Stimulated activated CD4-positive, alpha-beta T cell treated with anti-CD3 and anti-CD28 coated beads, Interleukin-2, amount 100 ng/mL, for 24 hours (primary cell): ENCODE data around the gene ZHX3.

Experiments
- DNase-seq, 2 donors: peaks; one replicate each; pipeline ENCODE4 v3.0.0-alpha.2; 2020

ZHX3 gene

DNA sequence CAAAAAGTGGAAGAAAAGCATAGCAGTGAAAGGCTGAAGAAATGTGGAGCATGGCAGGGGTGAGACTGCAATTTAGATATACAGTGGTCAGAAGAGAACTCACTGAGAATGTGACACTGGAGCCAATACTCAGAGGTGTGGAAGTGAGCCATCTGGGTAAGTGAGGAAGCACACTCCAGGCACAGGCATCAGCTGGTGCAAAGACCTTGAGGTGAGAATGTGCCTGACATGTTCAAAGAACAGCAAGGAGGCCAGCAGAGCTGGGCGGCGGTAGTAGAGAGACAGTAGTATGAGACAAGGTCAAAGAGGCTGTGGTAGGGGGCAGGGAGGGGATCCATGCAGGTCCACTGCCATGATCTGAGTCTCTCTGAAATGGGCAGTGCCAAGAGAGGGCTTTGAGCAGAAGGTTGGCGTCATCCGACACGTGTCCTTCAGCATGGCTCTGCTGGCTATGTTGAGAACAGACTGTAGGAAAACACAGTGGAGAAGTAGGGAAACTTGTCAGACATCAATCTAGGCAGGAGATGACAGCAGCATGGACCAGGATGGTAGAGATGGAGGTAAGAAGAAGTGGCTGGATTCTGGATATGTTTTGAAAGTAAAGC is 95.8 kb downstream of the ZHX3 start:
- DNase-seq = no peak

DNA sequence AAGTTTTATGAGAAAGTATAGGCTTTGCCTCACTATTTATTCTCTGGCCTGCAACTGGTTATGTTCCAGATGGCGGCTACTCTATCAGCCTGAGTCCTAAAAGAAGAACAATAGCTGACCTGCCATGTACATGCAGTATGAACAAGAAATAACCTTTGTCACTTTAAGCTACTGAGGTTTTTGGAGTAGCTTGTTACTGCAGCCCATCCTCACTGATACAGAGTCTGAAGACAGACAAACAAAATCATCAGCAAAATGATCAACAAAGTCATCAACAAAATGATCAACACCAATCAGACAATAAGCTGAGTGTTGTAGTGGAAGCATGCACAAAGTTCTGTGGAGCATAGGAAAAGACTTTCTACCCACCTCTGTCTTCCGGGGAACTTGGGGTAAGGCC is 97.7 kb downstream of the ZHX3 start:
- no peak for DNase-seq

- DNase-seq = no peak
These were observed 99.1 kb downstream of the ZHX3 start for GRCh38 chr20:41218466-41218865.

GRCh38 chr20:41217422-41217821 is 100.1 kb downstream of the ZHX3 start:
- DNase-seq = no peak

DNA sequence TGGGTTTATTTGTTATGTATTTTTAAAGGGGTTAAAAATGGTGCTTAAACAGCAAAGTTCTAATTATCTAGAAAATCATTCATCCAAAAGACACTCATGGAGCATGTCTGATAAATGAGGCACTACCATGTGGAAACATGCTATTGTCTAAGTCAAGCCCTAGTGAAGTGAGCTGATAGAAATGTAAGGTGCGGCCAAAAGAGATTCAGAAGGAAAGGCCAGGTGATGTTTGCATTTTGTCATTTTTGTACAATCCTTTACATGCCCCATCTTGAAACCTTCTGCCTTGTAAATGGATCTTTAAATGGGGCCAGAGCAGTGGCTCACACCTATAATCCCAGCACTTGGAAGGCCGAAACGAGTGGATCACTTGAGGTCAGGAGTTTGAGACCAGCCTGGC is 102.9 kb downstream of the ZHX3 start:
- no peak for DNase-seq

DNA sequence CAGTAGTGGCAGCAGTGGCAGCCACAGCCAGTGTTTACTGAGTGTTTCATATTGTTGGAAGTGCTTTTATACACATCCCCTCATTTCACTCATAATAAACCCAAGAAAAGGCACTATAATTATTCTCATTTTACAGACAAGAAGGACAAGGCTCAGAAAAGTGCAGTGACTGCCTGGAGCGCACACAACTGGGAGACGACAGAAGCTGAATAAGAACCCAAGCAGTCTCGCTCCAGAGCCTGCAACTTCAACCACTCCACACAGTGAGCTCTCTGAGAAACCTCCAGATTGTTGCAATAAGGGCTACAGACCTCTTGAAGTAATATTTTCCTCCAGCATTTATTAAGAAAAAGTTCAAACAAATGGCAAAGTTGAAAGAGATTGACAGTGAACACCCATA is 103.3 kb downstream of the ZHX3 start:
- DNase-seq = no peak

GRCh38 chr20:41213150-41213820 is 104.2 kb downstream of the ZHX3 start:
- DNase-seq = no peak

DNA sequence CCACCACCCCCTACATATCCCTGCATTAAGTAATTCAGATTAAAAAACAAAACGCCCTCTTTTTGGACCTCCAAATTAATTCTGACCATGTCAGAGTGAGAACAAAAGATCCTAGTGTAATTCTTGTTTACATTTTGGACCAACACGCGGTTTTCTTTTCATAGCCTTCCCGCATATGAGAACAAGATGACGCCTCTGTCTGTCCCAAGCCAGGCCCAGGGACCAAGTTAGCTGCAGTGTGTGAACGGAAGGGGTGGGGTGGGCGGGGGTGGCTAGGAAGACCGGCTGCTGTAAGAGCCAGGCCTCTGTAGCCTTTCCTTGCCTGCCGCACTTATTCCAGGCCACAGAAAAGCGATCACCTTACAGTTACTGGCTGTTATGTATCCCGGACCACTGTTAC is 112.2 kb downstream of the ZHX3 start:
- DNase-seq = no peak

DNA sequence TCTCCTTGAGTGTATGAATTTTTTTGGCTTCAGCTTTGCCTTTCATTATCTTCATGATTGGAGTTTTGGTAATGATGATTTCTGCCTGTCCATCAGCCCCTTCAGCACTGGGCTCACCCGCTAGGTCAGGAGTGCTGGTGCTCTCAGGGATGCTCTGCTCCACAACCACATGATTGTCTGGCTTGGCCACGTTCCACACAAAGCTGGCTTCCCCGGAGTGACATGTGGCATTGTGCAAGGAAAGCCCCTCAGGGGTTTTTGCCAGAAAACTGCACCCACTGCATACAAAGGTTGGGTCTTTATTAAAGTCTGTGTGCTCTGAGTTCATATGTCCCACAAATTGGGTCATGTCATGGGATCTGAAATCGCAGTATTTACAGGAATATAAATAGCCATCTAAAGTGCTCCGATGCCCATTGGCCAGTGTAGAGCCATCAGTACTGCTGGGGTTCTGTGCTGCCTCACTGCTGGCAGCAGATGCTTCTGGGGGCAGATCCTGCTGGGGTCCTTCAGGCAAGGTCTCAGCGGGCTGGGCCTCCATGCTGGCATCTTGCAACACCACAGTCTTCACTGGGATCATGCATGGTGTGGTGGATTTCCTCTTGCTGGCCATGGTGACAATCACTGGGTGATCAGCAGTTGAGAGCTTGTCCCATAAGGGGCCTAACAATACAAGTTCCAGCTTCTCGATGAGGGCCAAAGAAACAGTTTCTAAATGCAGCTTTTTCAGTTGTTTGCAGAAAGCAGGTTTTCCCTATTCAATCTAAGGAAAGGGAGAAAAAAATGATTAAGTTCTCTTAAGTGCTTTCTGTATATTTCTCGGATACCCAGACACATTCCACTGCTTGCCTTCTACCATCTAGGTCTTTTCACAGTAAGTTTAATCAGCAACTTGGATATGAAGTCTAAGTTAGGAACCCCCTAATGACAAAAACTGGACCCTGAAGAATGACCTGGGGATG is 112.9 kb downstream of the ZHX3 start:
- DNase-seq = no peak

GRCh38 chr20:41203660-41204059 is 113.9 kb downstream of the ZHX3 start:
- DNase-seq = no peak

GRCh38 chr20:41202426-41202825 is 115.1 kb downstream of the ZHX3 start:
- DNase-seq = no peak

DNA sequence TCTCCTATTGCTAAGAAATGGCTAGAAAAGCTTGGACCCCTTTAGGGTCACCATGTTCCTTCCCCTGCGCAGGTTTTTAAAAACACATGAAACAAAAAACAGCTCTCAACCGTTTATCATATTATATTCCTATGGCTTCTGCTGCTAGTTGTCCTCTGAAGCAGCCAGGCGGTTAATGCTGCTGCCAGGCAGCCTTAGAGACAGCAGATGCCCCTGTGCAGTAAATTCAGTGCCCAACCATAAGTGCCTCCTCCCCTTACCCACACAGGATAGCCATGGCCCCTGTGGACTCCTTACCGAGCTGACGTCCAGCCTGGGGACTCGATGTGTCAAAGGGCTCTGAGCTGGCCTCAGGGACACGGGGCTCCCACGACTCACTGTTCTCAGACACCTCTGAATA is 115.8 kb downstream of the ZHX3 start:
- no peak for DNase-seq

DNA sequence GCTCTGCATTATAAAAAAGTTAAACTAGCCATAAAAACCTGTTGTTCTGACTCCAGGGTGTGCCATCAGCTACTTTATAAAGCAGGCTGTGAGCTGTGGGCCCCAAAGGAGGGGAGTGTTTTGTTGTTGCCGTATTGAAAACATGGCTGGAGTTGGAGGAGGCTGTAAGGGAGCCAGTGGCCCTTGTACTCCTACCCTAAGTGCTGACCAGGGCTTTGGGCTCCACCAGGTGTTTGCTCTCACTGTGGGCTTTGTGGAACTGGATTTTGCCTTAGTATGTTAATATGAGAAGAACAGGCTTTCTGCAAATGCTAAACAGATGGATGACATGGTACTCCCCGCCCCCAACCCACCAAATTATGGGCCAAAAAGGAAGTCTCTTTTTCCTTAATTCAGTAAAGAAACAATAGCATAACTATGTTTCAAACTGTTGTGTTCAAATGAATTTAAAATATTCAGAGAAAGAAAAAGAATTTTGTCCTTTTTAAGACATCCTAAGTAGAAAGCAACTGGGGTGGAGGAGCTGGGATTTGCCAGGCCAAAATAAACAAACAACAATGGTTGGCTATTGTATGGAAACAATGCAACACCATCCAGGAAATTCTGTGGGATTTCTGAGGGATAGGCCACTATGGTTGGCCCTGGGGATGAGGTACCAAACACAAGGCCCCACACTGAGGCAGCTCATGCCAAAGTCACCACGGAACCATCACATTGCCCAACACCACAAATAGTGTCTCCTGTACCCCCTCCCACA is 116.9 kb downstream of the ZHX3 start:
- DNase-seq = no peak

- no peak for DNase-seq
These were observed 119.1 kb downstream of the ZHX3 start for GRCh38 chr20:41198443-41198842.

DNA sequence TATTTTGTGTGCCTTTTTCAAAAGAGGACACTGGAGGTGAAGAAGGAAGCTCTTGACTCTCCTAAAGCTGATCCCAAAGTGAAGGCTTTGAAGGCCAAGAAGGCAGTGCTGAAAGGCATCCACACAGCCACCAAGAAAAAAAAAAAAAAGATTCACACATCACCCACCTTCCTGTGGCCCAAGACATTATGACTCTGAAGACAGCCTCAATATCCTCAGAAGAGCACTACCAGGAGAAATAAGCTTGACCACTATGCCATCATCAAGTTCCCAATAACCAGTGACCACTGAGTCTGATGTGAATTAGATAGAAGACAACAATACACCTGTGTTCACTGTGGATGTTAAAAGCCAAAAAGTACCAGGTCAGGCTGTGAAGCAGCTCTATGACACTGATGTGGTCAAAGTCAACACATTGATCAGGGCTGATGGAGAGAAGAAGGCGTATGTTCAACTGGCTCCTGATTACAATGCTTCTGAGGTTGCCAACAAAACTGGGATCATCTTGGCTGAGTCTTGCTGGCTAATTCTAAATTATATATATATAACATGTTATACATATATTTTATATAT is 120.8 kb downstream of the ZHX3 start:
- no peak for DNase-seq

DNA sequence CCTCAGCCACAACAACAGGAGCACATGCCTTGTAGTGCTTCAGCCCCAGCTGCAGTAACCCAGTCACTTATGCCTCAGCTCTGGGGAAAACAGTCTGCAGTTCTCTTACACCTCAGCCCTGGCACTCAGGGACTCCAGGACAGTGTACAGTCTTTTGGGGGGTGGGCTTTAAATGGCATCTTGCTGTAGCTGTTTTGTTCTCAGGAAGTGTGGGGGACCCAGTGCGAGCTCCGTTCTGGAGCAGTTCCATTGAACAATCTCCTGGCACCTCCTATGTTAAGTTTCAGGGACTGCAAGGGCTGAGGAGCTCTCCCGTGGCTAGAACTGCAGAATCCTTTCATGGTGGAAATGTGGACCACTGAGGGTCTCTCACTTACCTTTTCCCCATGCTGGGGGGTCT is 125.0 kb downstream of the ZHX3 start:
- no peak for DNase-seq

DNA sequence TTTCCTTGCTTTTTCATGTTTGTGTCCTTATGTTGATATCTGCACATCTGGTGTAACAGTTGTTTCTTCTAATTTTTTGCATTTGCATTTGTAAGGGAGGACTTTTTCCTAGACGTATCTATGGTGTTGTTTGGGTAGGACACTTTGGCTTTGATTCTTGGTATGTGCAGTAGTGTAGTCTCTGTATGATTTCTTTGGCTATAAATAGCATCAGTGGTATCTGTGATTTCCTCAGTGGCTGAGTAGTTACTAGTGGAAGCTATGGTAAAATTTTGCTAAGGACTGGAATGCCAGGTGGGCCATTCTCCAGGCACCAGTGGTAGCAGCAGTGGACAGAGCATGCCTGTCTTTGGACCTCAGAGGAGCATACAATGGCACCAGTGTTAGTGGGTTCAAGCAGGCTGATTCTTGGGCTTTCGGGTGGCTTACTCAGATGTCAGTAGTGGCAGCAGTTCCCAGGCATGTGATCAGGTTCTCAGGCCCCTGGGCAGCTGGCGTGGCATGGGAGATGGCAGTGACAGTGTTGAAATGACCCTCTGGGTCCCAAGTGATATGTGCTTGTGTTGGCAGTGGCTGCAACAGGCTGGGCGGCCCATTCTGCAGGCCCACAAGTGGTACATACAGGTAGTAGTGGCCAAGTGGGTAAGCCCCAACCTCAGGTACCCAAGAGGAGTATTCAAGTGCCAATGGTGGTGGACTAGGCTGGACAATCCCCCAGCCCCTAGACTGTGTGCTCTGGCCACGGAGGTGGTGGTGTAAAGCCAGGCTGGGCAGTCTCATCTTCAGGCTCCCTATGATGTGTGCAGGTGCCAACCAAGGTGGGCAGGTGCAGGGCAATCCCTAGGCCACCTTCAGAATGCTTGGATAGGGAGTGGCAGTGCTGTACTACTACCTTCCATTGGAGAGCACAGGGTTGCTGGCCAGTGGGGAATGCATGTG is 125.7 kb downstream of the ZHX3 start:
- DNase-seq = no peak

- no peak for DNase-seq
These were observed 129.9 kb downstream of the ZHX3 start for GRCh38 chr20:41187668-41188067.

DNA sequence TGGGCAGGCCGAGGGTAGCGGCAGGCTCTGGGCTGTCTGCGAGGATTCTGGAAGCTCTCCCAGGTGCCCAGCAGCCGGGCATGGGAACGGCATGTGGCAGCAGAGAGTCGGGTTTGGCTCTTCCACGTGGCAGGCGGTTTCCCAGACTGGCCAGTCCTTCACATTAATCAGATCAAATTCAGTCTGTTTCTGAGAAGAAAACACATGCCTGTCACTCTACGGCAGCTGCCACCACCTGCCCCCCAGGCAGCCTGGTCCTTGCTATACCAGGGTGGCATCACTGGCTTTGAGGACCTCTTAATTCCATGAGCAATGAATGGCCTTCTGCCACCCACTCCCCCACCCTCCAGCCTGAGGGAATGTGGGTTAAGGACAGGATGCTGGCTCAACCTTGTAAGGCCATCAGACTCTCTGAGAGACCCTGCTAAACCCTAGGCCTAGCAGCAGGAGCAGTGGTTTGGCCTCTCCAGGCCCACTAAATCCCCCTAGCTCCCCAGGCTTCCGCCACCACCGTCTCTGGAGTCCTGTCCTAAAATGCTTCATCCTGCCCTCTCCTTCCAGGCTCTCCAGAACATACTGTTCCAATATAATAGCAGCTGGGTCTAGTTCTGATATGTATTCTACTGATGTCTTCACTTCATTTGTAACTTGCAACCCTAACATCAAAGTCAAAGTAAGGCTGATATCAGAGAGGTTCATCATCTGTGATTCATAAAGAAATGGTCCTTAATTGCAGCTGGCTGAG is 132.3 kb downstream of the ZHX3 start:
- DNase-seq = no peak

GRCh38 chr20:41183831-41184230 is 133.7 kb downstream of the ZHX3 start:
- DNase-seq = no peak

DNA sequence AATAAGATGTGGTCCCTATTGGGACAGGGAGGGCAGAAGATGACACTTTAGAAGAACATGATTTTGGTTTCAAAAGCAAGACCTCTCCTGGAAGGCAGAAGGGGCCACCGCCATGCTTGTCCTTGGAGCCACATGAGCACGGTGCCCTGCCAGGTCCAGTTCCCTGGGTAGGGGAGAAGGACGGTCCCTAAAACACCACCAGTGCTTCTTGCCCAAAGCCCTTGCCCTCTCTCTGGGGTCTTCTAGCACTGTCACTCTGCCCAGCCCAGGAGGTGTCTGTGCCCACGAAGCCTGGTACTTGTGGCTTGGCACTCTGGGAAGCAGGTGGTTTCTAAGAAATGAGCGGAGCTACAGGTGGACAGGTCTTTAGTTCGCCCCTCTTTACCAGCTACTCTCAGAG is 134.1 kb downstream of the ZHX3 start:
- no peak for DNase-seq
